Measurements from ENCODE around the gene ZNF620.

ZNF620 gene

DNA sequence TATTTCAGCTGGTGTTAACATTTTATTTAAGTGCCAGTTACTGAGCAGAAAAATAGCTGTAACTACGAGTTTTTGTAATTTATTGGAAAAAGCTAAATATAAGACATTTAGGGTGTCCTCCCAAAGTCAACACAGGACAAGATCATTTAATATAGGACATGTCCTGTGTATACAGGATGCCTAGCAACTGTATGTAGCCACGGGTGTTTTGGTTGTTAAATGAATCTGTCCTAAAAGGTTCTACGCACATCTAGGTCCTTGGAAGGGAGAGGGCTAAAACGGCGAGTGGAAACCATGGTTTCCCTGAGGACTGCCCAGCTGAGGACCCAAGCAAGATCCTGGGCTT, 18.4 kb downstream of the ZNF620 start:
- Histone ChIP-seq H3K23ac (ENCODE audit: low read length) (no peak overlapping the region), H2AFZ (ENCODE audit: insufficient read depth, low read length, poor library complexity) (peak overlapping the region; percentile 89), H2AK5ac (ENCODE audit: low read length) (no peak overlapping the region), H2BK12ac (ENCODE audit: low read length) (no peak overlapping the region), H2BK5ac (ENCODE audit: low read depth, low read length, poor library complexity) (peak overlapping the region; percentile 15), H3K27me3 (ENCODE audit: insufficient read depth, low read length) (no peaks in the 10 kb centered on the region), H3K4me2 (ENCODE audit: low read length) (peak overlapping the region; percentile 84), H3K14ac (ENCODE audit: low read length) (peak overlapping the region; percentile 89), H4K91ac (ENCODE audit: low read depth, low read length) (peak overlapping the region; percentile 82), H4K12ac (ENCODE audit: low read depth, low read length) (peak overlapping the region; percentile 76), H3K4me3 (ENCODE audit: low read depth, low read length) (peak overlapping the region; percentile 84), H3K79me2 (ENCODE audit: control insufficient read depth, insufficient read depth, low read length, poor library complexity) (peaks cover 8% of the 10 kb centered on the region), H2BK120ac (ENCODE audit: insufficient read depth, low read length, poor library complexity) (peak overlapping the region; percentile 40), H3K27ac (ENCODE audit: low read depth, low read length) (peak overlapping the region; percentile 23), H3K79me1 (ENCODE audit: low read length) (peaks cover 8% of the 10 kb centered on the region), H3K18ac (ENCODE audit: low read length) (peak overlapping the region; percentile 64), H3K9ac (ENCODE audit: low read length) (peak overlapping the region; percentile 90), H3K9me3 (ENCODE audit: insufficient read depth, low read depth, low read length) (no peaks in the 10 kb centered on the region), H4K8ac (ENCODE audit: low read depth, low read length) (peak overlapping the region; percentile 92), H3K36me3 (ENCODE audit: control insufficient read depth in 1 of 2, insufficient read depth in 2 of 2, low read length in 2 of 2) (peaks cover under 1 to 7% of the 10 kb centered on the region in 2 experiments), H3K4me1 (ENCODE audit: control insufficient read depth in 1 of 2, insufficient read depth in 2 of 2, low read length in 2 of 2) (peaks cover 5 to 8% of the 10 kb centered on the region in 2 experiments), H3K4ac (ENCODE audit: low read depth, low read length) (peak overlapping the region; percentile 29)
- DNase-seq: no peak
- WGBS (ENCODE audit: extremely low coverage, insufficient coverage, insufficient read length): no CpG with 5 or more reads among the region's 5 CpGs

DNA sequence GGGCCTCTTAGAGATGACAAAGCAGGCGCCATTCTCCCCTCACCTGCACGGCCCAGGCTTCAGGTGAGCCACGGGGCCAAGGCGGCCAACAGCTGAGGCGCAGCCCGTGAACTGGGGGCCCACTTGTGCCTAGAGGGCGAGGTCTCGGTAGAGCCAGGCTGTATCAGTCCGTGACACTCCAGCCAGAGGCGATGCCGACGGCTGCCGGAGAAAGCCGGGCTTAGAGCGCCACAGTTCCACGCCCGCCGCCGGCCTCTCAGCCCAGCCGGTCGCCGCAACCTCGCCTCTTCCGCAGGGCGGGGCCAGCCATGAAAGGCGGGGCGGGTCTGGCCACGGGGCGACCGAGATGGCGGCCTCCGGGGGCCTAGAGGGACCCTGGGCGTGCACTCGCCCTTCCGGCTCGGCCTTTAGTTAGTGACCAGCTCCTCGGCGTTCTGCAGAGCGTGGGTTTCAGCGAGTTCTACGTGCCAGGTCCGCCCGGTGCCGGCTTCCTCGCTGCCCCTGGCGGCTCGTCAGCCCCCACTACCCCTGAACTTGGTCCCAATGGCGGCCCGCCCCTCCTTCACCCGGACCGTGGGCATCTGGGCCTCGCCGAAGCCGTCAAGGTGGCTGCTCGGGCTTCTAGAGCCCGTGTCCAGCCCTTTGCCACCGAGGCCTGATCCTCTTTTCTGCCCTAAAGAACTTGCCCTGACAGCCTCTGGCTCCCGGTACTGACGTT, 18.9 kb downstream of the ZNF620 start, which contains the start of gene ZNF621:
TSS of gene ZNF621 (plus strand) at position 393 of the 718 bp plus-strand sequence. CDS start 881 bp downstream, outside the sequence.
- Histone ChIP-seq H3K4ac (ENCODE audit: low read depth, low read length) (peak within 1 kb of the TSS; percentile 90), H3K18ac (ENCODE audit: low read length) (peak within 1 kb of the TSS; percentile 94), H4K12ac (ENCODE audit: low read depth, low read length) (peak within 1 kb of the TSS; percentile 96), H2BK5ac (ENCODE audit: low read depth, low read length, poor library complexity) (peak within 1 kb of the TSS; percentile 90), H2AFZ (ENCODE audit: insufficient read depth, low read length, poor library complexity) (peak within 1 kb of the TSS; percentile 89), H3K4me1 (ENCODE audit: control insufficient read depth in 1 of 2, insufficient read depth in 2 of 2, low read length in 2 of 2) (peaks cover 5 to 8% of the 10 kb centered on the region in 2 experiments), H3K27me3 (ENCODE audit: insufficient read depth, low read length) (no peaks in the 10 kb centered on the region), H3K9ac (ENCODE audit: low read length) (peak within 1 kb of the TSS; percentile 95), H3K9me3 (ENCODE audit: insufficient read depth, low read depth, low read length) (no peaks in the 10 kb centered on the region), H3K79me1 (ENCODE audit: low read length) (peaks cover 8% of the 10 kb centered on the region), H2BK120ac (ENCODE audit: insufficient read depth, low read length, poor library complexity) (peak within 1 kb of the TSS; percentile 89), H3K4me2 (ENCODE audit: low read length) (peak within 1 kb of the TSS; percentile 95), H3K14ac (ENCODE audit: low read length) (peak within 1 kb of the TSS; percentile 98), H2BK12ac (ENCODE audit: low read length) (no peak within 1 kb of the TSS), H4K91ac (ENCODE audit: low read depth, low read length) (peak within 1 kb of the TSS; percentile 93), H3K23ac (ENCODE audit: low read length) (no peak within 1 kb of the TSS), H3K4me3 (ENCODE audit: low read depth, low read length) (peak within 1 kb of the TSS; percentile 92), H3K27ac (ENCODE audit: low read depth, low read length) (peak within 1 kb of the TSS; percentile 23), H4K8ac (ENCODE audit: low read depth, low read length) (peak within 1 kb of the TSS; percentile 97), H3K36me3 (ENCODE audit: control insufficient read depth in 1 of 2, insufficient read depth in 2 of 2, low read length in 2 of 2) (peaks cover 5 to 9% of the 10 kb centered on the region in 2 experiments), H2AK5ac (ENCODE audit: low read length) (peak within 1 kb of the TSS; percentile 71), H3K79me2 (ENCODE audit: control insufficient read depth, insufficient read depth, low read length, poor library complexity) (peaks cover 8% of the 10 kb centered on the region)
- DNase-seq: peak; percentile 87 to 92
- WGBS (ENCODE audit: extremely low coverage, insufficient coverage, insufficient read length): no CpG with 5 or more reads among the region's 59 CpGs

GRCh38 chr3:40528426-40528825, 22.6 kb downstream of the ZNF620 start:
- Histone ChIP-seq H3K4me3 (ENCODE audit: low read depth, low read length) (no peak overlapping the region), H3K18ac (ENCODE audit: low read length) (no peak overlapping the region), H3K27ac (ENCODE audit: low read depth, low read length) (no peak overlapping the region), H3K14ac (ENCODE audit: low read length) (no peak overlapping the region), H2BK12ac (ENCODE audit: low read length) (no peak overlapping the region), H3K4me2 (ENCODE audit: low read length) (no peak overlapping the region), H3K9me3 (ENCODE audit: insufficient read depth, low read depth, low read length) (peaks cover 3% of the 10 kb centered on the region), H3K79me2 (ENCODE audit: control insufficient read depth, insufficient read depth, low read length, poor library complexity) (peaks cover 8% of the 10 kb centered on the region), H3K9ac (ENCODE audit: low read length) (no peak overlapping the region), H3K4me1 (ENCODE audit: control insufficient read depth in 1 of 2, insufficient read depth in 2 of 2, low read length in 2 of 2) (peaks cover 5 to 8% of the 10 kb centered on the region in 2 experiments), H4K91ac (ENCODE audit: low read depth, low read length) (no peak overlapping the region), H2BK5ac (ENCODE audit: low read depth, low read length, poor library complexity) (no peak overlapping the region), H3K36me3 (ENCODE audit: control insufficient read depth in 1 of 2, insufficient read depth in 2 of 2, low read length in 2 of 2) (peaks cover 16 to 35% of the 10 kb centered on the region in 2 experiments), H4K8ac (ENCODE audit: low read depth, low read length) (no peak overlapping the region), H4K12ac (ENCODE audit: low read depth, low read length) (no peak overlapping the region), H2BK120ac (ENCODE audit: insufficient read depth, low read length, poor library complexity) (no peak overlapping the region), H3K27me3 (ENCODE audit: insufficient read depth, low read length) (no peaks in the 10 kb centered on the region), H3K4ac (ENCODE audit: low read depth, low read length) (no peak overlapping the region), H2AK5ac (ENCODE audit: low read length) (no peak overlapping the region), H3K23ac (ENCODE audit: low read length) (no peak overlapping the region), H2AFZ (ENCODE audit: insufficient read depth, low read length, poor library complexity) (no peak overlapping the region), H3K79me1 (ENCODE audit: low read length) (peaks cover 8% of the 10 kb centered on the region)
- no CpG with 5 or more reads among the region's 3 CpGs for WGBS (ENCODE audit: extremely low coverage, insufficient coverage, insufficient read length)
- DNase-seq: no peak

GRCh38 chr3:40532252-40532651, 26.4 kb downstream of the ZNF620 start:
- Histone ChIP-seq H3K23ac (ENCODE audit: low read length) (no peak overlapping the region), H3K27ac (ENCODE audit: low read depth, low read length) (no peak overlapping the region), H2AK5ac (ENCODE audit: low read length) (no peak overlapping the region), H3K79me1 (ENCODE audit: low read length) (no peaks in the 10 kb centered on the region), H3K4me2 (ENCODE audit: low read length) (no peak overlapping the region), H3K9ac (ENCODE audit: low read length) (no peak overlapping the region), H2BK120ac (ENCODE audit: insufficient read depth, low read length, poor library complexity) (no peak overlapping the region), H2AFZ (ENCODE audit: insufficient read depth, low read length, poor library complexity) (no peak overlapping the region), H4K12ac (ENCODE audit: low read depth, low read length) (no peak overlapping the region), H3K4me1 (ENCODE audit: control insufficient read depth in 1 of 2, insufficient read depth in 2 of 2, low read length in 2 of 2) (no peaks in the 10 kb centered on the region), H3K79me2 (ENCODE audit: control insufficient read depth, insufficient read depth, low read length, poor library complexity) (no peaks in the 10 kb centered on the region), H3K4ac (ENCODE audit: low read depth, low read length) (no peak overlapping the region), H3K18ac (ENCODE audit: low read length) (no peak overlapping the region), H2BK5ac (ENCODE audit: low read depth, low read length, poor library complexity) (no peak overlapping the region), H3K36me3 (ENCODE audit: control insufficient read depth in 1 of 2, insufficient read depth in 2 of 2, low read length in 2 of 2) (peaks cover 22 to 43% of the 10 kb centered on the region in 2 experiments), H3K14ac (ENCODE audit: low read length) (no peak overlapping the region), H4K91ac (ENCODE audit: low read depth, low read length) (no peak overlapping the region), H3K4me3 (ENCODE audit: low read depth, low read length) (no peak overlapping the region), H3K27me3 (ENCODE audit: insufficient read depth, low read length) (no peaks in the 10 kb centered on the region), H3K9me3 (ENCODE audit: insufficient read depth, low read depth, low read length) (peaks cover 3% of the 10 kb centered on the region), H4K8ac (ENCODE audit: low read depth, low read length) (no peak overlapping the region), H2BK12ac (ENCODE audit: low read length) (no peak overlapping the region)
- WGBS (ENCODE audit: extremely low coverage, insufficient coverage, insufficient read length): no CpG with 5 or more reads among the region's 5 CpGs
- peak; percentile 7 to 57 for DNase-seq
